ENCODE results near the gene FAR1. TPM values are rescaled to one million over a fixed set of nuclear protein-coding genes. Genes with fewer than 3 reads are reported as not detected.

The FAR1 gene
- total RNA-seq, 4 donors from 2014 or later, result 51.3 to 142 (median 89.5) TPM

- TF ChIP-seq POLR2A (IDR thresholded peaks at IDR 0.05) (no peak), CTCF (IDR thresholded peaks at IDR 0.05) (no peak), POLR2AphosphoS5 (IDR thresholded peaks at IDR 0.05) (no peak), EP300 (IDR thresholded peaks at IDR 0.05; ENCODE audit: low read depth) (no peak)
- Histone ChIP-seq H3K27me3 (no peaks in the 10 kb centered on the region), H3K9me3 (no peaks in the 10 kb centered on the region), H3K4me1 (peaks cover 0 to 56% (median 19%) of the 10 kb centered on the region in 4 donors), H3K27ac (no peak overlapping the region), H3K36me3 (peaks cover 0 to 11% (median 0%) of the 10 kb centered on the region in 4 donors), H3K4me3 (no peak overlapping the region)
- in situ Hi-C loops (cut with MboI; ENCODE audit: low pct_ligation_motif_present in 1 of 4, low pct_unique_long_range_greater_than_20kb in 1 of 4, low sequenced_read_pairs in 3 of 4) (no loop called here), intact Hi-C loops (cut with DNase I; ENCODE audit: low total_unique reads) (no loop called here)
- no peak for DNase-seq
Observed at GRCh38 chr11:13695886-13696285, 27.4 kb downstream of the FAR1 start.

- H3K27ac ChIP-seq, result no peak overlapping the region
- no peak overlapping the region for H3K4me3 ChIP-seq
- no peaks in the 10 kb centered on the region for H3K27me3 ChIP-seq
- peaks cover 0 to 24% (median 5%) of the 10 kb centered on the region in 4 donors for H3K36me3 ChIP-seq
- no peak for TF ChIP-seq EP300 (IDR thresholded peaks at IDR 0.05; ENCODE audit: low read depth)
- no peak for DNase-seq
- intact Hi-C loops (cut with DNase I; ENCODE audit: low total_unique reads), result no loop called here
- peaks cover 0 to 49% (median 16%) of the 10 kb centered on the region in 4 donors for H3K4me1 ChIP-seq
- no peaks in the 10 kb centered on the region for H3K9me3 ChIP-seq
- WGBS, 2 donors (ENCODE audit: low coverage in 1 of 2), result 93 to 100% methylated on average over 1 of the region's 1 CpG
- in situ Hi-C loops (cut with MboI; ENCODE audit: low pct_ligation_motif_present in 1 of 4, low pct_unique_long_range_greater_than_20kb in 1 of 4, low sequenced_read_pairs in 3 of 4), result no loop called here
Observed at GRCh38 chr11:13697710-13698109, 29.2 kb downstream of the FAR1 start.

GRCh38 chr11:13698132-13698531, 29.7 kb downstream of the FAR1 start:
- peaks cover 0 to 45% (median 14%) of the 10 kb centered on the region in 4 donors for H3K4me1 ChIP-seq
- intact Hi-C loops (cut with DNase I; ENCODE audit: low total_unique reads), result no loop called here
- TF ChIP-seq EP300 (IDR thresholded peaks at IDR 0.05; ENCODE audit: low read depth) (no peak), CTCF (IDR thresholded peaks at IDR 0.05) (no peak), POLR2A (IDR thresholded peaks at IDR 0.05) (no peak), POLR2AphosphoS5 (IDR thresholded peaks at IDR 0.05) (no peak)
- H3K9me3 ChIP-seq, result no peaks in the 10 kb centered on the region
- 81 to 84% methylated on average over 2 of the region's 2 CpGs for WGBS, 2 donors (ENCODE audit: low coverage in 1 of 2)
- in situ Hi-C loops (cut with MboI; ENCODE audit: low pct_ligation_motif_present in 1 of 4, low pct_unique_long_range_greater_than_20kb in 1 of 4, low sequenced_read_pairs in 3 of 4), result no loop called here
- peaks cover 0 to 27% (median 5%) of the 10 kb centered on the region in 4 donors for H3K36me3 ChIP-seq
- no peaks in the 10 kb centered on the region for H3K27me3 ChIP-seq
- no peak overlapping the region for H3K4me3 ChIP-seq
- no peak for DNase-seq
- H3K27ac ChIP-seq, result no peak overlapping the region

- intact Hi-C loops (cut with DNase I; ENCODE audit: low total_unique reads) (no loop called here), in situ Hi-C loops (cut with MboI; ENCODE audit: low pct_ligation_motif_present in 1 of 4, low pct_unique_long_range_greater_than_20kb in 1 of 4, low sequenced_read_pairs in 3 of 4) (no loop called here)
- 58 to 61% methylated on average over 2 of the region's 2 CpGs for WGBS, 2 donors (ENCODE audit: low coverage in 1 of 2)
Observed at GRCh38 chr11:13699041-13699440, 30.6 kb downstream of the FAR1 start.

More at GRCh38 chr11:13699041-13699440, 30.6 kb downstream of the FAR1 start:
- H3K4me1 ChIP-seq, result peaks cover 0 to 37% (median 12%) of the 10 kb centered on the region in 4 donors
- H3K4me3 ChIP-seq, result no peak overlapping the region
- TF ChIP-seq POLR2A (IDR thresholded peaks at IDR 0.05) (no peak), POLR2AphosphoS5 (IDR thresholded peaks at IDR 0.05) (no peak), EP300 (IDR thresholded peaks at IDR 0.05; ENCODE audit: low read depth) (no peak), CTCF (IDR thresholded peaks at IDR 0.05) (no peak)
- H3K36me3 ChIP-seq, result peaks cover 0 to 27% (median 5%) of the 10 kb centered on the region in 4 donors
- no peaks in the 10 kb centered on the region for H3K9me3 ChIP-seq
- DNase-seq, result no peak
- peak overlapping the region; percentile 13 to 56 (median 34) for H3K27ac ChIP-seq
- no peaks in the 10 kb centered on the region for H3K27me3 ChIP-seq

Data from transverse colon (tissue), 4 donors.